HCT116 (cell line): ENCODE data around the gene MAML3. TPM values are rescaled to one million over a fixed set of nuclear protein-coding genes. Genes with fewer than 3 reads are reported as not detected.

Experiments
- ATAC-seq: fragments of 200-7000 bp; cut with Tn5 transposase; 2 replicates; pipeline ENCODE4 v1.9.1; 2020; ENCODE audit warnings: mild to moderate bottlenecking, moderate library complexity
- BruUV-seq: library from RNA; stranded (reverse); fragments of 400-500 nt; replicated peaks from 2 replicates; lab custom pipeline; 2021; lab: Mats Ljungman, UMichigan
- CTCF ChIA-PET: fragments of 300-600 bp; sonication (Branson Sonifier 250); formaldehyde crosslinking; loops from one replicate; lab custom pipeline; 2021; ENCODE audit warnings: antibody characterized with exemption; lab: Charles Lee
- POLR2A ChIA-PET: fragments of 300-600, 350-600 bp; sonication (Branson Sonifier 250); formaldehyde crosslinking; loops from one replicate; lab custom pipeline; 2021; ENCODE audit warnings: antibody characterized with exemption; lab: Charles Lee
- RAD21 ChIA-PET, 2 experiments: fragments of 300-600 bp; sonication (Branson Sonifier 250); formaldehyde crosslinking; loops; one replicate each; lab custom pipeline; 2023; ENCODE audit warnings: low total read pairs in 2 of 2; ENCODE audit not compliant: uncharacterized antibody in 2 of 2, unreplicated experiment in 2 of 2, low non-redundant PET in 1 of 2; lab: Charles Lee
- DNase-seq: peaks from one replicate; pipeline ENCODE4 v3.0.0-alpha.2; 2010; ENCODE audit warnings: low read depth, low spot score
- H2AFZ ChIP-seq: fragments of 200-600 bp; shearing (Covaris generic), sonication (generic); 2 replicates; pipeline ENCODE4 v1.6.1; 2017; ENCODE audit warnings: low read depth, mixed run types, mixed read lengths, antibody characterized with exemption, low read length; ENCODE audit not compliant: poor library complexity, severe bottlenecking
- H3K27ac ChIP-seq: 2 replicates; pipeline ENCODE4 v1.5.1; 2012; ENCODE audit warnings: low read depth, low read length
- H3K27me3 ChIP-seq: fragments of 200-600 bp; sonication (generic); 2 replicates; pipeline ENCODE4 v1.6.1; 2016; ENCODE audit warnings: mixed run types, low read length, mixed read lengths; ENCODE audit not compliant: insufficient read depth
- H3K36me3 ChIP-seq, 2 experiments: fragments of 200-500 bp in 1 of 2; fragments of 200-600 bp in 1 of 2; sonication (Bioruptor generic) in 1 of 2; sonication (generic) in 1 of 2; 2 replicates each; pipeline versions ENCODE4 v1.5.1 to v1.6.1; 2014 to 2016; ENCODE audit warnings: low read length in 2 of 2, inconsistent platforms in 1 of 2, mixed read lengths in 1 of 2, mixed run types in 1 of 2; ENCODE audit not compliant: insufficient read depth in 2 of 2, control insufficient read depth in 1 of 2
- H3K4me1 ChIP-seq, 2 experiments: fragments of 200-600 bp in 1 of 2; sonication (generic) in 1 of 2; 2 replicates each; pipeline versions ENCODE4 v1.5.1 to v1.6.1; 2012 to 2017; ENCODE audit warnings: low read length in 2 of 2, inconsistent platforms in 1 of 2, mild to moderate bottlenecking in 1 of 2, mixed read lengths in 1 of 2, mixed run types in 1 of 2, moderate library complexity in 1 of 2; ENCODE audit not compliant: insufficient read depth in 2 of 2, control insufficient read depth in 1 of 2
- H3K4me2 ChIP-seq: fragments of 200-600 bp; sonication (generic); 2 replicates; pipeline ENCODE4 v1.6.1; 2017; ENCODE audit warnings: mixed run types, low read length, mixed read lengths
- H3K4me3 ChIP-seq, 2 experiments: fragments of 200-600 bp in 1 of 2; sonication (generic) in 1 of 2; replicated peaks in 1 of 2; 2 replicates each; pipeline ENCODE4 v1.5.1; 2011 to 2016; ENCODE audit warnings: low read length in 2 of 2, control low read depth in 1 of 2, low read depth in 1 of 2, mild to moderate bottlenecking in 1 of 2, mixed read lengths in 1 of 2, mixed run types in 1 of 2
- H3K79me2 ChIP-seq: fragments of 200-600 bp; sonication (generic); 2 replicates; pipeline ENCODE4 v1.6.1; 2017; ENCODE audit warnings: mild to moderate bottlenecking, mixed run types, low read length, moderate library complexity, mixed read lengths; ENCODE audit not compliant: insufficient read depth
- H3K9ac ChIP-seq: fragments of 200-600 bp; sonication (generic); 2 replicates; pipeline ENCODE4 v1.6.1; 2016; ENCODE audit warnings: low read length, mixed read lengths
- H3K9me2 ChIP-seq: fragments of 200-600 bp; sonication (generic), shearing (Covaris generic); 2 replicates; pipeline ENCODE4 v1.6.1; 2017; ENCODE audit warnings: mixed run types, mild to moderate bottlenecking, moderate library complexity; ENCODE audit not compliant: insufficient read depth
- H3K9me3 ChIP-seq, 2 experiments: fragments of 200-500 bp in 1 of 2; fragments of 200-600 bp in 1 of 2; sonication (Bioruptor generic) in 1 of 2; sonication (generic) in 1 of 2; 2 replicates each; pipeline ENCODE4 v1.6.1; 2014 to 2017; ENCODE audit warnings: low read length in 2 of 2, mixed read lengths in 2 of 2, inconsistent platforms in 1 of 2, low read depth in 1 of 2, mild to moderate bottlenecking in 1 of 2, mixed run types in 1 of 2, moderate library complexity in 1 of 2; ENCODE audit not compliant: control insufficient read depth in 1 of 2, insufficient read depth in 1 of 2
- H4K20me1 ChIP-seq: fragments of 200-600 bp; sonication (generic), shearing (Covaris generic); 2 replicates; pipeline ENCODE4 v1.6.1; 2017; ENCODE audit warnings: mixed run types, mild to moderate bottlenecking, moderate library complexity; ENCODE audit not compliant: insufficient read depth
- ATF3 ChIP-seq: IDR thresholded peaks from 2 replicates; pipeline ENCODE4 v1.6.1; 2012
- CBX3 ChIP-seq: IDR thresholded peaks from 2 replicates; pipeline ENCODE4 v1.6.1; 2012; ENCODE audit warnings: low read depth
- CEBPB ChIP-seq: IDR thresholded peaks from 2 replicates; pipeline ENCODE4 v1.6.1; 2012; ENCODE audit warnings: low read depth
- CTCF ChIP-seq, 3 experiments: fragments of 200-600 bp in 1 of 3; sonication (generic) in 1 of 3; IDR thresholded peaks in 2 of 3; conservative IDR thresholded peaks in 1 of 3; 2 replicates each; pipeline ENCODE4 v1.5.1; 2012 to 2017; ENCODE audit warnings: low read depth in 2 of 3, low read length in 2 of 3, antibody characterized with exemption in 1 of 3, borderline replicate concordance in 1 of 3, control low read depth in 1 of 3, mild to moderate bottlenecking in 1 of 3, mixed read lengths in 1 of 3, mixed run types in 1 of 3, moderate library complexity in 1 of 3; ENCODE audit not compliant: insufficient read depth in 1 of 3
- EGR1 ChIP-seq: IDR thresholded peaks from 2 replicates; pipeline ENCODE4 v1.6.1; 2012; ENCODE audit warnings: low read depth
- ELF1 ChIP-seq: IDR thresholded peaks from 2 replicates; pipeline ENCODE4 v1.6.1; 2012; ENCODE audit warnings: low read depth, borderline replicate concordance
- EZH2 ChIP-seq: fragments of 200-600 bp; sonication (generic); IDR thresholded peaks from 2 replicates; pipeline ENCODE4 v1.6.1; 2017; ENCODE audit warnings: antibody characterized with exemption, mixed run types
- EZH2phosphoT487 ChIP-seq: fragments of 200-600 bp; IDR thresholded peaks from 2 replicates; pipeline ENCODE4 v1.6.1; 2018; ENCODE audit warnings: antibody characterized with exemption, borderline replicate concordance
- FOSL1 ChIP-seq: IDR thresholded peaks from 2 replicates; pipeline ENCODE4 v1.6.1; 2012; ENCODE audit warnings: low read depth
- JUND ChIP-seq: IDR thresholded peaks from 2 replicates; pipeline ENCODE4 v1.6.1; 2012
- POLR2AphosphoS5 ChIP-seq: IDR thresholded peaks from 2 replicates; pipeline ENCODE4 v1.6.1; 2011; ENCODE audit warnings: mild to moderate bottlenecking, low read depth, low read length, moderate library complexity
- RAD21 ChIP-seq: IDR thresholded peaks from 2 replicates; pipeline ENCODE4 v1.6.1; 2012; ENCODE audit warnings: low read depth, mild to moderate bottlenecking
- YY1 ChIP-seq: IDR thresholded peaks from 2 replicates; pipeline ENCODE4 v1.6.1; 2011; ENCODE audit warnings: low read length, low read depth, moderate library complexity, mild to moderate bottlenecking; ENCODE audit not compliant: insufficient replicate concordance; ENCODE audit errors: extremely low read depth
- ZFX ChIP-seq: fragments of 450-650 bp; IDR thresholded peaks from 2 replicates; pipeline ENCODE4 v1.6.1; 2017
- ZNF274 ChIP-seq: fragments of 200-500 bp; sonication (Bioruptor generic); IDR thresholded peaks from 2 replicates; pipeline ENCODE4 v1.6.1; 2014; ENCODE audit warnings: mild to moderate bottlenecking, low read depth, low read length, inconsistent platforms
- intact Hi-C: fragments of 100-400 bp; cut with micrococcal nuclease; formaldehyde crosslinking; loops from 2 replicates; pipeline ENCODE4 v1.10.0; 2022
- total RNA-seq: library from RNA; stranded (reverse); gene quantifications from one replicate; pipeline ENCODE4 v1.2.1, GENCODE V29; 2021; ENCODE audit not compliant: unreplicated experiment
- TF ChIP-seq, protein P1 (sequence below): IDR thresholded peaks from 2 replicates; pipeline ENCODE4 v1.6.1; 2012
- TF ChIP-seq, protein P2 (sequence below): IDR thresholded peaks from 2 replicates; pipeline ENCODE4 v1.6.1; 2011; ENCODE audit warnings: mild to moderate bottlenecking, low read length, moderate library complexity; ENCODE audit not compliant: insufficient replicate concordance; ENCODE audit errors: extremely low read depth

The MAML3 gene
- total RNA-seq, 1 experiment from 2014 or later: 3.1 TPM

GRCh38 chr4:140014284-140014683, 139.7 kb downstream of the MAML3 start:
- Histone ChIP-seq H3K4me1 (peaks cover 3 to 12% of the 10 kb centered on the region in 2 experiments; a peak in 3 of 4 replicates), H3K9me3 (no peaks in the 10 kb centered on the region), H3K4me3 (no peak overlapping the region), H3K27ac (no peak overlapping the region), H4K20me1 (no peaks in the 10 kb centered on the region), H2AFZ (no peak overlapping the region), H3K27me3 (no peaks in the 10 kb centered on the region), H3K36me3 (no peaks in the 10 kb centered on the region), H3K9me2 (no peaks in the 10 kb centered on the region), H3K9ac (no peak overlapping the region), H3K79me2 (no peaks in the 10 kb centered on the region), H3K4me2 (no peak overlapping the region)
- DNase-seq (no peak), ATAC-seq (no peak)
- TF ChIP-seq POLR2AphosphoS5: no peak
- no peak for TF ChIP-seq EZH2
- TF ChIP-seq EGR1: no peak
- TF ChIP-seq ZFX: no peak
- TF ChIP-seq, protein P1, sequence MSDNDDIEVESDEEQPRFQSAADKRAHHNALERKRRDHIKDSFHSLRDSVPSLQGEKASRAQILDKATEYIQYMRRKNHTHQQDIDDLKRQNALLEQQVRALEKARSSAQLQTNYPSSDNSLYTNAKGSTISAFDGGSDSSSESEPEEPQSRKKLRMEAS: no peak
- TF ChIP-seq ATF3: no peak
- no peak for TF ChIP-seq FOSL1
- no peak for TF ChIP-seq CBX3
- TF ChIP-seq RAD21: no peak
- no peak for TF ChIP-seq JUND
- no peak for TF ChIP-seq CTCF (IDR thresholded peaks at IDR 0.05 in 2 of 3, conservative IDR thresholded peaks at IDR 0.05 in 1 of 3; ENCODE audit: borderline replicate concordance in 1 of 3, insufficient read depth in 1 of 3, low read depth in 2 of 3, low read length in 2 of 3)
- no peak for TF ChIP-seq YY1
- no peak for TF ChIP-seq CEBPB
- no peak for TF ChIP-seq ELF1
- no peak for TF ChIP-seq ZNF274
- TF ChIP-seq EZH2phosphoT487: no peak
- TF ChIP-seq, protein P2, sequence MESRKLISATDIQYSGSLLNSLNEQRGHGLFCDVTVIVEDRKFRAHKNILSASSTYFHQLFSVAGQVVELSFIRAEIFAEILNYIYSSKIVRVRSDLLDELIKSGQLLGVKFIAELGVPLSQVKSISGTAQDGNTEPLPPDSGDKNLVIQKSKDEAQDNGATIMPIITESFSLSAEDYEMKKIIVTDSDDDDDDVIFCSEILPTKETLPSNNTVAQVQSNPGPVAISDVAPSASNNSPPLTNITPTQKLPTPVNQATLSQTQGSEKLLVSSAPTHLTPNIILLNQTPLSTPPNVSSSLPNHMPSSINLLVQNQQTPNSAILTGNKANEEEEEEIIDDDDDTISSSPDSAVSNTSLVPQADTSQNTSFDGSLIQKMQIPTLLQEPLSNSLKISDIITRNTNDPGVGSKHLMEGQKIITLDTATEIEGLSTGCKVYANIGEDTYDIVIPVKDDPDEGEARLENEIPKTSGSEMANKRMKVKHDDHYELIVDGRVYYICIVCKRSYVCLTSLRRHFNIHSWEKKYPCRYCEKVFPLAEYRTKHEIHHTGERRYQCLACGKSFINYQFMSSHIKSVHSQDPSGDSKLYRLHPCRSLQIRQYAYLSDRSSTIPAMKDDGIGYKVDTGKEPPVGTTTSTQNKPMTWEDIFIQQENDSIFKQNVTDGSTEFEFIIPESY: no peak
- ChIA-PET CTCF (interaction anchor here (1.7 to 1.8 kb wide), 2 partner anchors 312 to 346 kb away, joined by 7 to 9 read pairs; no protein-coding TSS in a partner anchor), RAD21 (no interaction called here), POLR2A (no interaction called here)
- intact Hi-C loops: loop anchor here (5.0 to 10.0 kb wide), 2 partner anchors 138 to 621 kb away; partner anchors contain the start of gene MAML3
- no TSS peak for BruUV-seq
